GM19193 (cell line): ENCODE results near the gene NIPAL1.

Source experiments
- POLR2A ChIP-seq: IDR thresholded peaks from 4 replicates; pipeline ENCODE4 v1.6.1; 2011; ENCODE audit not compliant: insufficient read depth, insufficient read length; ENCODE audit errors: extremely low read depth

Gene NIPAL1

DNA sequence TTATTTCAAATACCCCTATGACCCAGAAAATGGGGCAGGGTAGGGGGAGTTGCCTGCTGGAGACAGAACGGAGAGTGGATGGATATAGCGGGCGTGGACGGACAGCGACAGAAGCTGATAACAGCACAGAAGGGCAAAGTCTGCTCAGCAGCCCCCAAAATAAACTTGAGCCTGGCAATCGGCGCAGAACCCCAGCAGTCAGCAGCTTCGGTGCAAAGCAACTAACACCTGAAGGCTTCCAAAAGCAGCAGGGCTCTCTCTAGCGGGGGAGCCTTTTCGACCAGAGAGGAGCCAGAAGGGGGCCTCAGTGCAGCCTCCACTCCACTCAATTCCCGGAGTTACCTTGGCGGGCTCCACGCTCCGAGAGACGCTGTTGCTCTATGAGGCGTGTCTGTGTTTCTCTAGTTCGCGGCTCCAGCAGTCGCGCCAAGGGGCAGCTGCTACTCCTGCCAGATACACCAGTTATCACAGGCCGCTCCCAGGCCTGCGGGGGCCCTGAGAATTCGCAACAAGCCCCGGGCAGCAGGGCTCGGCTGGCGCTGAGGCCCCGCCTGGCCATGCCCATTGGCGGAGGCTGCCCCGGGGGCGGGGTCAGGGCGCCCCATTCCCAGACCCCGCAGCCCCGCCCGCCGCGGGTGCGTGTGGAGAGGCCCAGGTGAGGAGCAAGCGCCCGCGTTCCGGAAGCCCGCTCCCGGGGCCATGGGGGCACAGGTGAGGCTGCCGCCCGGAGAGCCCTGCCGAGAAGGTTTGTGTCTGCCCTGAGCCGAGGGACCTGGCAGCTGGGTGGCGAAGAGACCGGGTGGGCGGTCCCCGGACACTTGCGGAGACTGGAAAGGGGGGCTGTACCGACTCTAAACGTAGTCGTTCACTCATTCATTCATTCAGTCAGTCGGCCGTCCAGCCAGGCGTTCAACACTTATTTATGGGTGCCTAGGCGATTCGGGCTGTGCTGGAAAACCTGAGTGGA is at the start of gene NIPAL1, which contains the start of gene CNGA1:
TSS of gene NIPAL1 (plus strand) at position 632 of the 967 bp plus-strand sequence. CDS start at position 700, 68 bp downstream.
TSS of gene CNGA1 (minus strand) at position 541 of the 967 bp plus-strand sequence. CDS start 63,992 bp downstream, outside the sequence.
- no peak for TF ChIP-seq POLR2A

DNA sequence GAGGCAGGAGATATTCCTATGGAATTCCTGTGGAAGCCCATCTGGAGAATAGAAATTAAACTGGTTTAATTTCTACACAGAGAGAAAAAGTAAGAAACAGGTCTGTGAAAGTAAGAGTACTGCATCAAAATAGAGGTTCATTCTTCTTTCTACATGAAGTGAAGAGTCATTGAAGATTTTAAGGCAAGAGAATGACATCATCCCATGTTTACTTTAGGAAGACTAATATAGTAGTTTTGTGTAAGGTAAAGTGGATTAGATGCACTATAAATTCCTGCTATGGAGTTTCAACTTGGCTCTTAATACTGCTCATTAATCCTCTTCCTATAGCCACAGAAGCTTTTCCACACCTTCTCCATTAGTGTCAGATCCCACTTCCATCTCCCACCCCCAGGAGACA is 47.7 kb upstream of the NIPAL1 start:
- no peak for TF ChIP-seq POLR2A

DNA sequence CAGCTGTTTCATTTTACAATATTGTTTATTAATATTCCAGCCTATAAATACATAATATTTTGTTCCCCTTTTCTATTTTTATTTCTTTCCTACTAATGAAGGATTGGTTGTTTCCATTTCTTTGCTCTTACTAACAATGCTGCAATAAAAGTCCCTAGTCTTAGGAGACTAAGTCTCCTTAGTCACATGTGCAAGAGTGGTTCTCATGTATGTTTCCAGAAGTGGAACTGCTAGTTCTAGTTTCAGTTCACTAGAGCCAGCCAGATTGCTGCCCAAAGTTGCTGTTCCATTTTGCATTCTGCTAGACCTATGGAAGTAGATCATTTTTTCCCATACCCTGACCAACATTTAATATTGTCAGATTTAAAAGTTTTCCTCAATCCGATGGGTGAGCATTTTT is 44.4 kb upstream of the NIPAL1 start:
- no peak for TF ChIP-seq POLR2A

- TF ChIP-seq POLR2A, result no peak
These were observed 43.9 kb upstream of the NIPAL1 start for GRCh38 chr4:47972721-47973120.

DNA sequence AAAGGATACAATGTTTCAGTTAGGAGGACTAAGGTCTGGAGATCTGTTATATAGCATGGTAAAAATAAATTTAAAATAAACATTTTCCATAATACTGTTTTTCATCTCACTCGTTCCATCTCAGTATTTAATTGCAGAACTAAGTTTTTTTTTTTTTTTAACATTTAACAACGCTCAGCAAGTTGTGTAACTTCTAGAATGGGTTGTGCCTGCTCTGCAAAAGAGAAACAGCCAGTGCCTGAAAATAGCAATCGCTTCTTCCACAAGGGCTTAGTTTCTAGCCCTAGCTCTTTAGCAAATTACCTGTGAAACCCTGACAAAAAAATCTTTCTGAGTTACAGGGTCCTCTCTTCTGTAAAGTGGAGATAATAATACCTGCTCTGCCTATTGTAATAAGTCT is 42.0 kb upstream of the NIPAL1 start:
- no peak for TF ChIP-seq POLR2A

DNA sequence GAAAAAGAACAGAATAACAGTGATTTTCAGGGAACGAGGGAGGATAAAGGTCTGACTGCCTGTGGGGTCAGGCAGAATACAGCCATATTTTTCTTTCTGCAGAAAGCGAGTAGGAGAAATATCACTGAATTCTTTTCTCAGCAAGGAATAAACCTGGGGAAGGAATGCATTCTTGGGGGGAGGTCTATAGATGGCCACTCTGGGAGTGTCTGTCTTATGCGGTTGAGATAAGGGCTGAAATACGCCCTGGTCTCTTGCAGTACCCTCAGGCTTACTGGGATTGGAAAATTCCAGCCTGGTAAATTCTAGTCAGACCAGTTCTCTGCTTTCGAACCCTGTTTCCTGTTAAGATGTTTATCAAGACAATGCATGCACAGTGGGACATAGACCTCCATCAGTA is 26.4 kb upstream of the NIPAL1 start:
- TF ChIP-seq POLR2A, result no peak

DNA sequence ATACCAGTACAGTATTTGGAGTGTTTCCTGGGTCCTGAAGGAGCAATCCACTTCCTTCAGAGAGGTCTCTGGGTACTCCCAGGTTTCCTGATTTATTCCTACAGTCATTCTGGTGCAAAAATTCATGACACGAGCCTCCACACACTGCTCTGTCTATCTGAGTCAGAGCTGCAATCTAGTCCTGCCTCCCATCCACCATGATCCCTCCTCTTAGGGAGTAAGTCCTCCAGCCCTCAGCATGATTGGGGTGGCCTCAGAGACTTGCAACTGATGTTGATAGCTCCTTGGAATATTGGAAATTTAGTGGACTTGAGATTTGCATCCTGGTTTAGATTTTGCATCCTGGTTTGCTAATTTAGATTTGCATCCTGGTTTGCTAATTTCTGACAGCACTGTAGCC is 20.6 kb upstream of the NIPAL1 start:
- TF ChIP-seq POLR2A, result no peak

GRCh38 chr4:48002267-48002666 is 14.3 kb upstream of the NIPAL1 start:
- TF ChIP-seq POLR2A, result no peak

GRCh38 chr4:48005781-48006180 is 10.8 kb upstream of the NIPAL1 start:
- TF ChIP-seq POLR2A, result no peak

GRCh38 chr4:48008021-48008596 is 8.5 kb upstream of the NIPAL1 start:
- no peak for TF ChIP-seq POLR2A

DNA sequence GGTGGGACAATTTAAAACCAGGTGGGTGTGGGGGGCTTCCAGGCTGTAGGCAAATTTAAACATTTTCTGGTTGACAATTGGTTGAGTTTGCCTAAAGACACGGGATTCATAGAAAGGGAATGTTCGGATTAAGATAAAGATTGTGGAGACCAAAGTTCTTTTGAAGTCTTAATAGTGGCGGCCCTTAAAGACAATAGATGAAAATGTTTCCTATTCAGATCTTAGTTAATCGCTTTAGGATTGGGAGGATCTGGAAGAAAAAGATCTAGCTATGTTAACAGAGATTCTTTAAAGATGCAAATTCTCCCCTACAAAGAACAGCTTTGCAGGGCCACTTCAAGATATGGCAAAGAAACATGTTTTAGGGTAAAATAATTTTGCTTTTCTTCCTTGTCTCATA is 4.8 kb upstream of the NIPAL1 start:
- no peak for TF ChIP-seq POLR2A

DNA sequence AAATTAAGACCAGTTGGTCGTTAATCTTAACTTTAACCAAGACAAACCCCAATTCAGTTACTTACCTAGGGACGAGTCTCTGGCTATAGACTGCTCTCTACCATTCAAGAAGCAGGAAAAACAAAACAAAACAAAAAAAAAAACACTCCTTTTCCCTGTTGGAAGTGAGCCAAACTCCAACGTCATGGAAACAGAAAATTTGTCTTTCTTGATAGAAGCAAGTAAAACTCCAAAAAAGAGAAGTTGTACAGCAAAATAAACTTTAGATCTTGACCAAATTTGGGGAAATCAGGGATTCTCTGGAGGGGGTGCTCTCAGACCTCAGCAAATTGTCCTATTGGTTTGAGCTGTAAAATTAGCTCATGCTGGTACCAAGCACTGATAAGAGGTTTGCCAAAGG is 3.7 kb upstream of the NIPAL1 start:
- TF ChIP-seq POLR2A, result no peak

DNA sequence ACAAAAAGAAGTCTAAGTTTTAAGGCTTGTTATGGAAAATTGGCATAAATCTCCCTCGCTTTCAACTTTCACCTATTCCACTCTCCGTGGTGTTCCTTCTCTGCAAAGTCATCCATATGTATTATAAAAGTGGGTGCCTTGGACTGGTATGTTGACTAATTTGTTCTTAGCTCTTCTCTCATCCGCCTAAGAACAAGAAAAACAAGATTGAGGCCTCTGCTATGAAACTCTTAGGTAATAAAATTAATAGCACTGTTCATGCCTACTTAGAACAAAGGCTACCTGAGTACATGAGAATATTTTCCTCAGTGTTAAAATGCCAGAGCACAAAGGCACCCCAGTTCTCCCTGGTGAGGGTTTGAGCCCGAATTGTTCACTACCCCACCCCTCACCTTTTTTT is 1.4 kb upstream of the NIPAL1 start:
- TF ChIP-seq POLR2A, result no peak

- TF ChIP-seq POLR2A, result no peak
These were observed 894 bp upstream of the NIPAL1 start for GRCh38 chr4:48015678-48016077.

GRCh38 chr4:48017108-48017571 is 568 bp downstream of the NIPAL1 start:
- TF ChIP-seq POLR2A, result no peak

DNA sequence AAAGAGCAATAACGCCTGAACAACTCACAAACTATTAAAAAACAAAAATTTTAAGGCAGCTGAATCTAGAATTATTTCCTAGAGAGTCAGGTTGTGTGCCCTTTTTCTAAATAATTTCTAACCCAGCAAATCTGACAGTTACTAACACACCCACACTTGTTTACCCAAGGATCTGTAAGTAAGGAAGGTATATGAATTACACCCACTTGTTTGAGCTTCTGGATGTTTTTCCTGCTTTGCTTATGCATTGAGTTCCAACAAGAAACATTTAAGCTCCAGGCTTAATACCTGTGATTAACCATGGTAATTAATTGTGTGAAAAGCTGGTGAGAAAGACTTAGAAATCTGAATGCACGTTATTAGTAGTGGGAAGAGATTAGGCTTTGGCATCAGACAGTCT is 1.5 kb downstream of the NIPAL1 start:
- TF ChIP-seq POLR2A, result no peak

GRCh38 chr4:48021100-48021499 is 4.5 kb downstream of the NIPAL1 start:
- TF ChIP-seq POLR2A, result no peak
